TTC549 (cell line): ENCODE data around the gene MTHFD2L.

ENCODE experiments used
- FAIRE-seq: peaks from 2 replicates; lab custom pipeline; 2012; peaks lifted over from hg19 to GRCh38; lab: Jason Lieb, UNC

The MTHFD2L gene

GRCh38 chr4:74307170-74307569 lies 149.3 kb downstream of the MTHFD2L start:
- FAIRE-seq = no peak

GRCh38 chr4:74308215-74308614 lies 150.3 kb downstream of the MTHFD2L start, which contains the start of gene EPGN:
Gene EPGN, plus strand, starts transcription at chr4:74308470. Its CDS starts 64 bp downstream, at chr4:74308534.
- FAIRE-seq = no peak

GRCh38 chr4:74309223-74309622 lies 151.3 kb downstream of the MTHFD2L start:
- no peak for FAIRE-seq

- FAIRE-seq = peak; percentile 15
Measured at GRCh38 chr4:74311696-74312313, 153.9 kb downstream of the MTHFD2L start.

GRCh38 chr4:74314329-74314728 lies 156.4 kb downstream of the MTHFD2L start:
- no peak for FAIRE-seq

GRCh38 chr4:74314944-74315343 lies 157.0 kb downstream of the MTHFD2L start:
- FAIRE-seq = no peak

- no peak for FAIRE-seq
Measured at GRCh38 chr4:74315376-74315775, 157.5 kb downstream of the MTHFD2L start.

GRCh38 chr4:74316397-74316796 lies 158.5 kb downstream of the MTHFD2L start:
- no peak for FAIRE-seq

GRCh38 chr4:74317616-74318246 lies 159.8 kb downstream of the MTHFD2L start:
- no peak for FAIRE-seq

- FAIRE-seq = no peak
Measured at GRCh38 chr4:74318276-74318675, 160.4 kb downstream of the MTHFD2L start.

- FAIRE-seq = no peak
Measured at GRCh38 chr4:74319470-74319869, 161.6 kb downstream of the MTHFD2L start.

- no peak for FAIRE-seq
Measured at GRCh38 chr4:74320559-74321118, 162.7 kb downstream of the MTHFD2L start.

- no peak for FAIRE-seq
Measured at GRCh38 chr4:74322301-74322700, 164.4 kb downstream of the MTHFD2L start.

GRCh38 chr4:74323663-74324062 lies 165.7 kb downstream of the MTHFD2L start:
- no peak for FAIRE-seq

GRCh38 chr4:74324262-74324661 lies 166.3 kb downstream of the MTHFD2L start:
- FAIRE-seq = no peak

- FAIRE-seq = no peak
Measured at GRCh38 chr4:74325886-74326285, 168.0 kb downstream of the MTHFD2L start.

GRCh38 chr4:74327762-74328161 lies 169.8 kb downstream of the MTHFD2L start:
- FAIRE-seq = no peak

- FAIRE-seq = no peak
Measured at GRCh38 chr4:74328501-74328900, 170.6 kb downstream of the MTHFD2L start.

GRCh38 chr4:74329307-74329706 lies 171.4 kb downstream of the MTHFD2L start:
- no peak for FAIRE-seq

GRCh38 chr4:74330295-74330750 lies 172.4 kb downstream of the MTHFD2L start:
- no peak for FAIRE-seq

- FAIRE-seq = no peak
Measured at GRCh38 chr4:74331252-74331651, 173.3 kb downstream of the MTHFD2L start.

- FAIRE-seq = no peak
Measured at GRCh38 chr4:74331944-74332343, 174.0 kb downstream of the MTHFD2L start.

GRCh38 chr4:74334636-74335035 lies 176.7 kb downstream of the MTHFD2L start:
- no peak for FAIRE-seq
